ENCODE data around the gene STC2. TPM values are rescaled to one million over a fixed set of nuclear protein-coding genes. Genes with fewer than 3 reads are reported as not detected.
"Not testable (repeated sequence)": the region's sequence is repeated elsewhere in the genome, so short reads cannot be mapped to it uniquely, and the experiment has no call there.

STC2 gene
- total and polyA plus RNA-seq, 5 experiments from 2014 or later, result not detected

GRCh38 chr5:173294673-173295320 lies 33.4 kb downstream of the STC2 start:
- POLR2A ChIA-PET, result no interaction called here
- H3K27me3 Mint-ChIP-seq, result peaks cover 15 to 74% (median 45%) of the 10 kb centered on the region in 5 donors

GRCh38 chr5:173293817-173294672 lies 34.2 kb downstream of the STC2 start:
- ATAC-seq, result peak; percentile 85
- Mint-ChIP-seq H3K4me3 (peak overlapping the region; percentile 46 to 93 (median 76)), H3K27me3 (peaks cover 17 to 73% (median 43%) of the 10 kb centered on the region in 5 donors), H3K27ac (peak overlapping the region in 3 of 10 donors; percentile 14 to 86 (median 46)), H3K36me3 (no peaks in the 10 kb centered on the region), H3K9me3 (no peaks in the 10 kb centered on the region), H3K4me1 (peaks cover 12 to 15% (median 13%) of the 10 kb centered on the region in 4 donors)
- DNase-seq, result peak; percentile 29 to 76 (median 61)
- POLR2A ChIA-PET, result interaction anchor here (0.6 kb wide), 1 partner anchor 1155 kb away, joined by 3 read pairs; no protein-coding TSS in a partner anchor

More at GRCh38 chr5:173294673-173295320, 33.4 kb downstream of the STC2 start:
- peak in 1 of 10 donors; percentile 1 for DNase-seq
- Mint-ChIP-seq H3K9me3 (no peaks in the 10 kb centered on the region), H3K4me1 (peaks cover 12 to 15% (median 13%) of the 10 kb centered on the region in 4 donors), H3K36me3 (no peaks in the 10 kb centered on the region), H3K4me3 (peak overlapping the region in 9 of 10 donors; percentile 44 to 93 (median 75)), H3K27ac (peak overlapping the region in 2 of 10 donors; percentile 24 to 86)
- ATAC-seq, result peak in 1 of 2 donors; percentile 20

- POLR2A ChIA-PET, result no interaction called here
- ATAC-seq, result no peak
- DNase-seq, result no peak
- H3K9me3 Mint-ChIP-seq, result no peaks in the 10 kb centered on the region
- no peak overlapping the region for H3K27ac Mint-ChIP-seq
- no peak overlapping the region for H3K4me3 Mint-ChIP-seq
- no peaks in the 10 kb centered on the region for H3K36me3 Mint-ChIP-seq
- peaks cover 12 to 15% (median 13%) of the 10 kb centered on the region in 4 donors for H3K4me1 Mint-ChIP-seq
- H3K27me3 Mint-ChIP-seq, result peaks cover 22 to 75% (median 54%) of the 10 kb centered on the region in 5 donors
Observed at GRCh38 chr5:173291722-173292658, 36.2 kb downstream of the STC2 start.

GRCh38 chr5:173290477-173291131 lies 37.6 kb downstream of the STC2 start:
- Mint-ChIP-seq H3K27me3 (peaks cover 27 to 88% (median 54%) of the 10 kb centered on the region in 5 donors), H3K36me3 (no peaks in the 10 kb centered on the region), H3K4me1 (peaks cover 12 to 15% (median 13%) of the 10 kb centered on the region in 4 donors), H3K9me3 (no peaks in the 10 kb centered on the region), H3K27ac (no peak overlapping the region), H3K4me3 (no peak overlapping the region)
- ATAC-seq (no peak), DNase-seq (no peak)
- POLR2A ChIA-PET, result no interaction called here

- DNase-seq (no peak), ATAC-seq (no peak)
- Mint-ChIP-seq H3K27ac (no peak overlapping the region), H3K4me1 (peaks cover 9 to 19% (median 11%) of the 10 kb centered on the region in 4 donors), H3K4me3 (no peak overlapping the region), H3K9me3 (peaks cover 0 to 11% (median 0%) of the 10 kb centered on the region in 9 donors), H3K27me3 (peaks cover 32 to 92% (median 57%) of the 10 kb centered on the region in 5 donors), H3K36me3 (no peaks in the 10 kb centered on the region)
- POLR2A ChIA-PET, result no interaction called here
Observed at GRCh38 chr5:173289372-173289771, 38.8 kb downstream of the STC2 start.

GRCh38 chr5:173288632-173289031 lies 39.6 kb downstream of the STC2 start:
- ATAC-seq (no peak), DNase-seq (no peak)
- Mint-ChIP-seq H3K36me3 (no peaks in the 10 kb centered on the region), H3K4me3 (no peak overlapping the region), H3K27ac (no peak overlapping the region), H3K4me1 (peaks cover 4 to 16% (median 8%) of the 10 kb centered on the region in 4 donors), H3K27me3 (peaks cover 33 to 91% (median 54%) of the 10 kb centered on the region in 5 donors), H3K9me3 (peaks cover 0 to 13% (median 0%) of the 10 kb centered on the region in 9 donors)
- POLR2A ChIA-PET, result no interaction called here

- no peak for ATAC-seq
- no peak for DNase-seq
- Mint-ChIP-seq H3K4me1 (peaks cover 5 to 21% (median 13%) of the 10 kb centered on the region in 4 donors), H3K4me3 (no peak overlapping the region), H3K27ac (no peak overlapping the region), H3K9me3 (peaks cover 0 to 13% (median 2%) of the 10 kb centered on the region in 9 donors), H3K36me3 (no peaks in the 10 kb centered on the region), H3K27me3 (peaks cover 35 to 96% (median 62%) of the 10 kb centered on the region in 5 donors)
- POLR2A ChIA-PET, result no interaction called here
Observed at GRCh38 chr5:173287086-173287485, 41.1 kb downstream of the STC2 start.

GRCh38 chr5:173284343-173284958 lies 43.8 kb downstream of the STC2 start:
- POLR2A ChIA-PET, result not testable (repeated sequence)

GRCh38 chr5:173283318-173284288 lies 44.6 kb downstream of the STC2 start:
- Mint-ChIP-seq H3K27me3 (peaks cover 39 to 89% (median 65%) of the 10 kb centered on the region in 5 donors), H3K9me3 (peaks cover 0 to 13% (median 2%) of the 10 kb centered on the region in 9 donors), H3K36me3 (no peaks in the 10 kb centered on the region), H3K4me1 (peaks cover 5 to 21% (median 13%) of the 10 kb centered on the region in 4 donors), H3K4me3 (peak overlapping the region; percentile 10 to 67 (median 36)), H3K27ac (peak overlapping the region in 1 of 10 donors; percentile 17)
- POLR2A ChIA-PET, result no interaction called here
- peak; percentile 98 to 99 for ATAC-seq
- DNase-seq, result peak; percentile 45 to 84 (median 74)

More at GRCh38 chr5:173284343-173284958, 43.8 kb downstream of the STC2 start:
- peaks cover 0 to 13% (median 2%) of the 10 kb centered on the region in 9 donors for H3K9me3 Mint-ChIP-seq
- not testable (repeated sequence) for ATAC-seq, H3K36me3 Mint-ChIP-seq, DNase-seq, H3K27ac Mint-ChIP-seq
- H3K27me3 Mint-ChIP-seq, result peaks cover 37 to 89% (median 61%) of the 10 kb centered on the region in 5 donors
- peak overlapping the region in 4 of 10 donors; percentile 2 to 59 (median 36) for H3K4me3 Mint-ChIP-seq
- peaks cover 5 to 21% (median 13%) of the 10 kb centered on the region in 4 donors for H3K4me1 Mint-ChIP-seq

- Mint-ChIP-seq H3K4me1 (peaks cover 5 to 21% (median 13%) of the 10 kb centered on the region in 4 donors), H3K4me3 (peak overlapping the region in 2 of 10 donors; percentile 51 to 67), H3K27me3 (peaks cover 37 to 86% (median 61%) of the 10 kb centered on the region in 5 donors), H3K27ac (no peak overlapping the region), H3K36me3 (no peaks in the 10 kb centered on the region), H3K9me3 (peaks cover 0 to 13% (median 2%) of the 10 kb centered on the region in 9 donors)
- ATAC-seq (no peak), DNase-seq (no peak)
- POLR2A ChIA-PET, result no interaction called here
Observed at GRCh38 chr5:173282916-173283315, 45.3 kb downstream of the STC2 start.
